MCF 10A (cell line): ENCODE data around the gene LIF. TPM values are rescaled to one million over a fixed set of nuclear protein-coding genes. Genes with fewer than 3 reads are reported as not detected.

Experiments used
- BruUV-seq: library from RNA; stranded (reverse); fragments of 400-500 nt; replicated peaks from 2 replicates; lab custom pipeline; 2021; lab: Mats Ljungman, UMichigan
- CTCF ChIA-PET: fragments of 300-600 bp; sonication (Branson Sonifier 250); formaldehyde crosslinking; extraction: SDS; loops from one replicate; lab custom pipeline; 2021; ENCODE audit warnings: antibody characterized with exemption, inconsistent platforms; lab: Yijun Ruan, JAX
- POLR2A ChIA-PET: fragments of 300-600, 350-650 bp; sonication (Branson Sonifier 250); formaldehyde crosslinking; extraction: SDS; loops from one replicate; lab custom pipeline; 2020; ENCODE audit warnings: antibody characterized with exemption, inconsistent platforms; lab: Yijun Ruan, JAX
- DNase-seq: peaks from one replicate; pipeline ENCODE4 v3.0.0-alpha.2; 2018; ENCODE audit not compliant: unreplicated experiment
- H3K27ac Mint-ChIP-seq: one replicate; pipeline ENCODE4 v1.8.0; 2022; ENCODE audit warnings: mild to moderate bottlenecking, low read depth, mixed read lengths; ENCODE audit not compliant: unreplicated experiment
- H3K27me3 Mint-ChIP-seq: one replicate; pipeline ENCODE4 v1.8.0; 2022; ENCODE audit warnings: mixed read lengths; ENCODE audit not compliant: insufficient read depth, unreplicated experiment
- H3K36me3 Mint-ChIP-seq: one replicate; pipeline ENCODE4 v1.8.0; 2022; ENCODE audit warnings: mild to moderate bottlenecking, moderate library complexity, mixed read lengths; ENCODE audit not compliant: insufficient read depth, unreplicated experiment
- H3K4me1 Mint-ChIP-seq: one replicate; pipeline ENCODE4 v1.8.0; 2022; ENCODE audit warnings: mixed read lengths; ENCODE audit not compliant: insufficient read depth, unreplicated experiment
- H3K4me3 Mint-ChIP-seq: one replicate; pipeline ENCODE4 v1.8.0; 2022; ENCODE audit warnings: mild to moderate bottlenecking, moderate library complexity, mixed read lengths; ENCODE audit not compliant: unreplicated experiment
- H3K9me3 Mint-ChIP-seq: one replicate; pipeline ENCODE4 v1.8.0; 2022; ENCODE audit warnings: mixed read lengths; ENCODE audit not compliant: unreplicated experiment
- CTCF ChIP-seq: fragments of 200-600 bp; IDR thresholded peaks from one replicate; pipeline ENCODE4 v1.8.0; 2022; ENCODE audit warnings: antibody characterized with exemption, mild to moderate bottlenecking; ENCODE audit not compliant: unreplicated experiment
- intact Hi-C: fragments of 100-400 bp; cut with micrococcal nuclease; formaldehyde crosslinking; loops from 2 replicates; pipeline ENCODE4 v1.14.1; 2022
- total RNA-seq: library from RNA; stranded (reverse); gene quantifications from 2 replicates; pipeline ENCODE4 v1.2.3, GENCODE V29; 2022

Gene LIF
- total RNA-seq, 1 experiment from 2014 or later = 19.3 TPM

GRCh38 chr22:30192427-30192826, 54.1 kb downstream of the LIF start:
- BruUV-seq = no TSS peak
- Mint-ChIP-seq H3K27me3 (no peaks in the 10 kb centered on the region), H3K9me3 (no peaks in the 10 kb centered on the region), H3K4me1 (peaks cover 27% of the 10 kb centered on the region), H3K36me3 (no peaks in the 10 kb centered on the region), H3K27ac (no peak overlapping the region), H3K4me3 (no peak overlapping the region)
- intact Hi-C loops = no loop called here
- DNase-seq = no peak
- no peak for TF ChIP-seq CTCF
- CTCF ChIA-PET = no interaction called here
- POLR2A ChIA-PET = no interaction called here

GRCh38 chr22:30191040-30191701, 55.4 kb downstream of the LIF start:
- peaks cover 15% of the 10 kb centered on the region for H3K4me1 Mint-ChIP-seq
- no peak overlapping the region for H3K27ac Mint-ChIP-seq
- TF ChIP-seq CTCF = no peak
- CTCF ChIA-PET = interaction anchor here (1.3 kb wide), 1 partner anchor 73 kb away, joined by 5 read pairs; no protein-coding TSS in a partner anchor
- intact Hi-C loops = no loop called here
- H3K9me3 Mint-ChIP-seq = no peaks in the 10 kb centered on the region
- DNase-seq = no peak
- POLR2A ChIA-PET = interaction anchor here (0.7 to 1.2 kb wide), 3 partner anchors 10 to 34 kb away, joined by 3 to 4 read pairs (median 3); no protein-coding TSS in a partner anchor
- no peaks in the 10 kb centered on the region for H3K36me3 Mint-ChIP-seq
- BruUV-seq = no TSS peak
- no peak overlapping the region for H3K4me3 Mint-ChIP-seq
- no peaks in the 10 kb centered on the region for H3K27me3 Mint-ChIP-seq

GRCh38 chr22:30190574-30190973, 56.0 kb downstream of the LIF start:
- CTCF ChIA-PET = interaction anchor here (1.0 to 1.3 kb wide), 2 partner anchors 38 to 73 kb away, joined by 4 to 5 read pairs; no protein-coding TSS in a partner anchor
- no peak overlapping the region for H3K4me3 Mint-ChIP-seq
- H3K4me1 Mint-ChIP-seq = peaks cover 9% of the 10 kb centered on the region
- no peak for TF ChIP-seq CTCF
- no TSS peak for BruUV-seq
- POLR2A ChIA-PET = interaction anchor here (1.1 to 1.2 kb wide), 2 partner anchors 11 to 33 kb away, joined by 3 read pairs; no protein-coding TSS in a partner anchor
- H3K9me3 Mint-ChIP-seq = no peaks in the 10 kb centered on the region
- intact Hi-C loops = no loop called here
- no peak overlapping the region for H3K27ac Mint-ChIP-seq
- H3K36me3 Mint-ChIP-seq = no peaks in the 10 kb centered on the region
- no peaks in the 10 kb centered on the region for H3K27me3 Mint-ChIP-seq
- no peak for DNase-seq

Other genes starting within 250 kb of the LIF start
- not detected in 2 replicates for gene HORMAD2, start 166.3 kb downstream of the LIF start, total RNA-seq
- not detected in 2 replicates for gene OSM, start 20.1 kb upstream of the LIF start, total RNA-seq
- gene CASTOR1, start 42.7 kb upstream of the LIF start, total RNA-seq = 1.2 and 4.8 TPM in 2 replicates
- 11.1 and 13.1 TPM in 2 replicates for gene TBC1D10A, start 80.2 kb upstream of the LIF start, total RNA-seq
- gene SF3A1, start 110.1 kb upstream of the LIF start, total RNA-seq = 167 and 193 TPM in 2 replicates
- gene CCDC157, start 110.2 kb upstream of the LIF start, total RNA-seq = 1.1 and 1.7 TPM in 2 replicates
- gene RNF215, start 140.7 kb upstream of the LIF start, total RNA-seq = 18.4 and 19.6 TPM in 2 replicates
- 20.0 and 29.1 TPM in 2 replicates for gene SEC14L2, start 150.3 kb upstream of the LIF start, total RNA-seq
- 23.2 and 31.6 TPM in 2 replicates for gene MTFP1, start 179.0 kb upstream of the LIF start, total RNA-seq
- gene SEC14L3, start 225.3 kb upstream of the LIF start, total RNA-seq = not detected in 2 replicates